Measurements from ENCODE around the gene CPEB3. TPM values are rescaled to one million over a fixed set of nuclear protein-coding genes. Genes with fewer than 3 reads are reported as not detected.

Gene CPEB3
- total RNA-seq, 1 donor from 2014 or later = 22.0 TPM

GRCh38 chr10:92213049-92213448 is 77.8 kb downstream of the CPEB3 start:
- DNase-seq = no peak

- no peak for DNase-seq
Measured at GRCh38 chr10:92208736-92209135, 82.1 kb downstream of the CPEB3 start.

- no peak for DNase-seq
Measured at GRCh38 chr10:92208157-92208720, 82.6 kb downstream of the CPEB3 start.

- DNase-seq = no peak
Measured at GRCh38 chr10:92207061-92207460, 83.8 kb downstream of the CPEB3 start.

DNA sequence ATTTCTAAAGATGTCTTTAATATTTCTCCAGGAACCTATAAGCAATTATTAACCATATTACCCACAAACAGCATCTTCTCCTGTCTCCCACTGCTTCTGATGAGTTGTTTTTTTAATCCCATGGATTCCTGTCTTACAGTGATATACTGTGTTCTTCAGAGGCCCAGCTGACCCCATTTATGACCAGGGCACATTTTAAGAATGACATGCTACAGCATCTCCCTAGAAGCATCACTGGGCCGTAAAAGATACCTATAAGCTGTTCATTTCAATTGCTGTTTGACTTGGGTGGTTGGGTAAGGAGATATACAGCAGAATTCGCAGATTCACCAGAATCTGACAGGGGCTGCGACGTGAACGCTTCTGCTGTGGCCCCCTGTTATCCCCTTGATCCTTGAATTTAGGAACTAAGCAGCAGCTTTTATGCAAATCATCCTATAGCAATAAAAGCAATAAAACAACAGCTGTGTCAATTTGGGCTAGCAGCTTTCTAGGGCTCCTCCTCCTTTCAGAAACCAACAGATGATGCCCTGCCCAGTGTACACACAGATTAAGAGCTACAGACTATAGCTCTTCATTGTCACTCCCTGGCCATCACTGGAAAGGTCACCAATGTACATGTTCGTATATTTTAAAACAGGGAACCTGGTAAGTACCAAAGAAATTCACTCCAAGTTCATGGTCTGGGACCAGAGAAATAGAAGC is 86.8 kb downstream of the CPEB3 start:
- DNase-seq = no peak

DNA sequence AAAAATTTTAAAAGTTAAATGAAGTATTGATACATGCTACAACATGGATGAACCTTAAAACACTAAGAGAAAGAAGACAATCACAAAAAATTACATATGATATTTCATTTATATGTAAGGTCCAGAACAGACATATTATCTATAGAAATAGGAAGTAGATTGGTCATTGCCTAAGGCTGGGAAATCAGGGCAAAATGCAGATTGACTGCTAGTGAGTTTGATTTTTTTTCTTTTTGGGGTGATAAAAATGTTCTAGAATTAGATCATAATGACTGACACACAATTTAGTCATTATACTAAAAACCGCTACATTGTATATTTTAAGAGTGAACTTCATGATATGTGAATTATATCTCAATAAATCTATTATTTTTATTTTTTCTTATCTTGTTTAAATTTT is 88.3 kb downstream of the CPEB3 start:
- no peak for DNase-seq

DNA sequence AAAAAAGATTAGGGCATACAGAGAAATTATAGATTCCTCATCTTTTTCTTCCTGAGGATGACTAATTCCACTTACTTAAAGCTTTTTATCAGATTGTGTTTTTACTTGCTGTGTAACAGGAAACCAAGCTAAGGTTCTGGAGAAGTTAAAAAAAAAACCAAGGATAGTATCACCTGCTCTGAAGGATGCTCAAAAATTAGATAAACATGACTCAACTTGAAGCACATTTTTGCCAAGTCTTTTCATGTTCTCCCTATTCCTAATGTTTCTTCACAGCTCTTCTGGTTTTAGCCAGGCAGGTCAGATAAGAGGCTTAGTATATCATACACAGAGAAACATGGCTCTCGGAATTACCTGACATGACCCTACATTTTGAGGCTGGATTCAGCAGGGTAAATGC is 90.3 kb downstream of the CPEB3 start:
- DNase-seq = no peak

GRCh38 chr10:92187101-92187500 is 103.8 kb downstream of the CPEB3 start:
- no peak for DNase-seq

DNA sequence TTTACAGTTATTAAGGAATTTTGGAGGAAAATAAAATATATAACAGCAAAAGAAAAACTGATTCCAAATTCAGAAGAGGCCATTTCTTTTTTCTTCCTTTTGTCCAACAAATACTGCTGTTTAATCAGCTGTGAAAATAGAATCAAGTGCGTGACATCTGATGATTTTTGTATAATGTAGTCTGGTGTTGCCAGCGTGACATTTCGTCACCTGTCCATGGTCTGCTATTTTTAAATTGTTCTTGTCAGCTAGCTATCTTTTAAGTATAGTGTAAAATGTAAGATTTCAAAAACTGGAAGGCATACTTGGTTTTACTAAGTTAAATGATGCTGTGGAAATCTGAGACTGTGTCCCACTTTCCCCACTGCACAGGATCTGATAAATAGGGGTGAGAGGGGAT is 105.9 kb downstream of the CPEB3 start:
- no peak for DNase-seq

- no peak for DNase-seq
Measured at GRCh38 chr10:92183199-92183598, 107.7 kb downstream of the CPEB3 start.

DNA sequence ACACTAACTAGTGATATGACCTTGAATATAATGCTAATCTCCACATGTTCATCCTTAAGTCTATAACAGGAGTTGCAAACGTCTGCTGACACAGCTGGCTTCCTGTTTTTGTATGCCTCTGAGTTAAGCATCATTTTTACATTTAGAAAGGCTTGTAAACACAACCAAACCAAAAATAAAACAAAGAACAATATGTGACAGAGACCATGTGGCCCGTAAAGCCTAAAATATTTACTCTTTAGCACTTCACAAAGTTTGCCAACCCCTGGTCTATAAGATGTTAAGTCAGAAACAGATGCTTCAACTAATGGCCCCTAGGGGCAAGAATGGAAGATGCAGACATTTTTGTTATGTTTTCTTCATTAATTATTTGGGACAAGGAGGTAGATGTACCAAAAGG is 109.3 kb downstream of the CPEB3 start:
- no peak for DNase-seq

DNA sequence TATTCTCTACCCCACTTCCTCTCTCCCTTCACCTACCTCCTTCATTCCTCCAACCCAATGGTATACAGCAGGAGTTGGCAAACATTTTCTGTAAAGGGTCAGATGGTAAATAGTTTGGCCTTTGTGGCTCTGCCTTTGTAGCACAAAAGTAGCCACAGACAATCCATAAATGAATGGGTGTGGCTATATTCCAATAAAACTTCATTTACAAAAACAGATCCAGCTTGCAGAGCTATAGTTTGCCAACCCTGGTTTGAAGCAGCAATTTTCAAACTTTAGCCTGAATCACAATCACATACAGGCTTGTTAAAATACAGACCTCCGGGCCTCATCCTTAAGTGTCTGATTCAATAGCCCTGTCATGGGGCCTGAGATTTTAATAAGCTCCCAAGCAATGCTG is 110.5 kb downstream of the CPEB3 start:
- DNase-seq = no peak

GRCh38 chr10:92177546-92177945 is 113.3 kb downstream of the CPEB3 start:
- no peak for DNase-seq

DNA sequence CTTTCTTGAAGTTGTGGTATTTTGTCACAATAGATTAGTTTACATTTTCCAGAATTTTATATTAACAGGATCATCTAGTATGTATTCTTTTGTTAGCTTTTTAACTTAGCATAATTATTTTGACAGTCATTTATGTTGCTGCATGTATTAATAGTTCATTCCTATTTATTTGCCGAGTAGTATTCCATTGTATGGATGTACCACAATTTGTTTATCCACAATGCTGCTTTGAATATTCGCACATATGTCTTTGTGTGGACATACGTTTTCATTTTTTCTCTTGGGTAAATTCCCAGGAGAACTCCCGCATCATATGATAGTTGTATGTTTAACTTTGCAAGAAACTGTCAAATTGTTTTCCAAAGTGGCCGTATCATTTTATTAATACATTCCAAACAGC is 115.7 kb downstream of the CPEB3 start:
- no peak for DNase-seq

DNA sequence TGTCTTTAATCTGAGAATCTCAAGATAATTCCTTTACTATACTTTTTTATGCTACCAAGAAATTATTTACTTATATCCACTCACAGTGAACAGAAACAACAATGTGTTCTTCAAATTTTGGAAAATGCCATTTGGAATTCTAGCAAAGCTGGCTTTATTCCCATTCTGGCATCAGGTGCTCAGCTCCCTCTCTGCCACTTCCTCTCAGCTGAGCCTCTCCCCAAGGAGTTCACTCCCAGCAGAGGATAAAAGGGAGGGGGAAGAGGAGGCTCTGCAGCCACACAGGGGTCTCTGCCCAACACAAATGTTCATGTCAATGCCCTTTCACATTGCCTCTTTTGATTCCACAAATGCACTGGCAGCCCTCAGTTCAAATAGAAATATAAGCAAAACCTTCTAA is 116.9 kb downstream of the CPEB3 start:
- DNase-seq = no peak

- DNase-seq = no peak
Measured at GRCh38 chr10:92164036-92164696, 126.7 kb downstream of the CPEB3 start.

DNA sequence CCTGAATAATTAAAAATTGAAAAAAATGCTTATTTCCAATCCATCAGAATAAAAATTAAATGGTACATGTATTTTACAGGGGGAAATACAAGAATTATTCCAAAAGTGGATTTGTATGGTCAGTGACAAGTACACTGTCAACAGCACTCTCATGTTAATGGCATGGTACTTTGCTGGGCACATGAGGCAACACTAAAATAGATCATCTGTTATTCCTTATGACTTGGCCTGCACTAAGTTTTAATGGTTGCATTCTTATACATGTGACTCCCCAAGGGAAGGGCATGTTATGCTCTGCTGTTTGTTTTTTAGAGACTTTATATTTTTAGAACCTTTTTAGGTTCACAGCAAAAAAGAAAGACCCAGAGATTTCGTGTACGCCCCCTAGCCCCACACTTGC is 128.3 kb downstream of the CPEB3 start:
- DNase-seq = no peak

GRCh38 chr10:92156874-92157773 is 133.8 kb downstream of the CPEB3 start:
- DNase-seq = no peak

GRCh38 chr10:92150823-92151222 is 140.1 kb downstream of the CPEB3 start:
- no peak for DNase-seq

DNA sequence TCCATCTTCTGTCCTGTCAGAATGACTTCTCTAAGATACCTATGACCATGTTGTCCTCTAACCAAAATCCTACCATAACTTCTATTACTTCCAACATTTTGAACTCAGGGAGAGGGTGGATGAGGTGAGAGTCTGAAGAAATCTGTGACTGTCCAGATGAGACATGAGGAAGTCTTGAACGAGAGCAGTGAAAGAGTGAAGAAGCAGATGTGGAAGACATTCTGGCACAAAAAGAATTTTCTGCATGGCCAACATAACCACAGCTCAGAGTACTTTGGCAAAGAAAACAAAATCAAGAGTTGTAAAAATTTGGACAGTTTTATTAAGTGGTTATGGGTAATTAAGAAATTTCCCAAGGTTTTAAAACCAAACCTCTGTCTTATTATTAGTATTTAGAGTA is 141.6 kb downstream of the CPEB3 start:
- DNase-seq = no peak

GRCh38 chr10:92146781-92147180 is 144.1 kb downstream of the CPEB3 start:
- DNase-seq = no peak

DNA sequence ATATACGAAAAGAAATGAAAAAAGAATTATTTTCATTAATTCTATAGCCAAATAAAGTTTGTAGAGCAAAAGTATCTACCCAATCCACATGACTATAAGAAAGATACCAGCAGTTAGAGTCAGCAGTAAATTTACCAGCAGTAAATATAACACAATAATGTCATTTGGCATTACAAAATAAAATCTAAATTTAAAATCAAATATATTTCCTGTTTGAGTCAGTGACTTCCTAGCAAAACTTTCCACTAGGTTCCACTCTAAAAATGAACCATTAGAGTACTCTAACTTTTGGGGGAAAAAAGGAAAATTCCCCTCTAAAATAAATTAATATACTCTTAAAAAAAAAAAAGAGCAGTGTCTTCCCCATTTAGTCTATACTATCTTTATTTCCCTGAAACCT is 144.8 kb downstream of the CPEB3 start:
- DNase-seq = no peak

DNA sequence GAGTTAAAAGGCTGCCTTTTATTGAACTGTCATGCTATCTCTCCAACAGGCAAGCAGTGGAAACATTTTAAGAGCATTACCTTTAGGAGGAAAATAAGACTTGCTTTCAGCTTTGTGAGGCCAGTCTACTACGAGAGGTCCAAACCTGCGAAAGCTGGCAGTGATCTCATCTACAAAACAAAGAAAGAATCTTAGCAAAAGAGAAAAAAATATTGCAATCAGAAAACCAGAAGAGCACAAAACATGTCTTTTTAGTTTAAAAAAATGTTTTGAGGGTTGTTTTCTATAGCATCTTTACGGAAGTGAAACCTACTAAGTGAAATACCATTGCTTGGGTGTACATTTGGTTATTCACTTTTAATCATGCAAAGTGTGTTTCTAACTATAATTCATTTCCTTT is 147.9 kb downstream of the CPEB3 start:
- no peak for DNase-seq
